ENCODE measurements around the gene LRRC47.

LRRC47 gene

DNA sequence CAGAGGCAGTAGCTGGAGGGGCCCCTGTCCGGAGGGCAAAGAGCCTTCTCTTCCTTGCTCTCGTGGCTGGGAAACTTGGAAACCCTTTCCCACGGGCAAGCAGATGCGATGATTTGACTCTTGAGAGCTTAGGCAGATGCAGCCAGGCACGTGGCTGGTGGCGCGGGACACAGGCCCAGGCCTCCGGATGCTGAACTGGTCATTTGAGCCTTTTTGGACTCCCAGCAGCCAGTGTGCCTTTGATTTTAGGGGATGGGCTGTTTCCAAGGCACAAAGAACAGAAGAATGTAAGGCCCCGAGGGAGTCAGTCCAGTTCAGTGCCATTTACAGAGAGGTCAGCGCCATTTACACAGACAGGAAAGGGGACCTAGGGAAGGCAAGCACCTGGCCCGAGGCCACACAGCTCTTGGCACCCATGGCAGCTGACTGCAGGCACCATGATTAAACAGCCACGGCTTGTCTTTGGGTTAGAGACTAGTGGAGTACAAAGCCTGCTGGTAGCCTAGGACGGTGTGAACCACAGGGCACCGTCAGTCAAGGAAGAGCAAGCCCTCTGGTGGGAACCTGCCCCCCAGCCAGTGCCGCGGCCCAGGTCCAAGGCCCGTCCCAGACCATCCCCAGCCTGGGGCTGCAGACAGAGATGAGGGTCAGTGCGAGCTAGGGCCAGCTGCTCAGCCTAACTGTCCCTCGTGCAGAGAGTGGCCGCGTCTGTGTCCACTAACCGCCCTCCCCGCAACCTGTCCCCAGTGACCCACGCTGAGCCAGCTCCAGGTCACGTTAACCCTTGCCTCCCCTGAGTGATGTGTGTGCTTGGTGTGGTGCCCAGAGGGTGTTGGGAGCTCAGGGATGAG, 64.5 kb downstream of the LRRC47 start:
- no peak for FAIRE-seq

DNA sequence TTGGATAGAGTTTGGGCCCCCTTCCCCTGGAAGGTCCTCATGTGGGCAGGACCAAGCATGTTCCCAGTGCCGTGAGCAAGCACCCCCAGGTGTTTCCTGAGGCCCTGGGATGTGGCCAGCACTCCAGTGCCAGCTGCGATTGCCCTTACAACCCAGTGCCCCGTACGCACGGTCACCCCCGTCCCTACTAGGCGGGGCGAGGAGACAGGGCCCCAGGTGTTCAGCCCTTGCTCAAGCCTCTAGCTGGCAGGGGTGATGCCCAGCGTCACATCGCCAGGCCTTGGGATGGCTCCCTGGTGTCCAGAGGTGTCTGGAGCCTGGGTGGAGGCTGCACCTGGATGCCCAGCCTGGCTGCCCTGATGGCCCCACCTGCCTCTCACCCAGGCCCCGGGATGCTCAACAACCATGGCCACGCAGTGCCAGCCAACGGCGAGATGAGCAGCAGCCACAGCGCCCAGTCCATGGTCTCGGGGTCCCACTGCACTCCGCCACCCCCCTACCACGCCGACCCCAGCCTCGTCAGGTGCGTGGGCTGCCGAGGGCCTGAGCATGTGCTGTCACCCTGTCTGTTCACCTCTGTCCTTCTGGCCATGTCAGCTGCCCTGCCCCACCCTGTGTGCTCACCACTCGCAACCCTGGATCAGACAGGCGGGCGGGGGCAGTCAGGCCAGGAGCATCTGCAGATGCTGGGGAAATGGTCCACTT, 65.6 kb downstream of the LRRC47 start:
- no peak for FAIRE-seq

- no peak for FAIRE-seq
These were observed 66.4 kb downstream of the LRRC47 start for GRCh38 chr1:3729594-3730542.

All from islet of Langerhans (tissue), 1 donor.